OCI-LY3 (cell line): ENCODE data around the gene GRID1.

Experiments
- CTCF ChIP-seq: fragments of 200-600, 300-600 bp; sonication (generic); IDR thresholded peaks from 2 replicates; pipeline ENCODE4 v1.5.1; 2014; ENCODE audit warnings: antibody characterized with exemption, low read length, low read depth
- EZH2phosphoT487 ChIP-seq: fragments of 200-600 bp; shearing (Covaris generic); IDR thresholded peaks from 2 replicates; pipeline ENCODE4 v1.6.1; 2018; ENCODE audit warnings: antibody characterized with exemption, mixed run types, low read depth

- TF ChIP-seq CTCF (no peak), EZH2phosphoT487 (no peak)
These were observed 700.5 kb downstream of the GRID1 start for GRCh38 chr10:85666102-85666501.
